GM10847 (cell line): ENCODE measurements around the gene PAQR7.

ENCODE experiments used
- POLR2A ChIP-seq: IDR thresholded peaks from 2 replicates; pipeline ENCODE4 v1.6.1; 2011; ENCODE audit not compliant: insufficient read length; ENCODE audit errors: extremely low read depth

The PAQR7 gene

DNA sequence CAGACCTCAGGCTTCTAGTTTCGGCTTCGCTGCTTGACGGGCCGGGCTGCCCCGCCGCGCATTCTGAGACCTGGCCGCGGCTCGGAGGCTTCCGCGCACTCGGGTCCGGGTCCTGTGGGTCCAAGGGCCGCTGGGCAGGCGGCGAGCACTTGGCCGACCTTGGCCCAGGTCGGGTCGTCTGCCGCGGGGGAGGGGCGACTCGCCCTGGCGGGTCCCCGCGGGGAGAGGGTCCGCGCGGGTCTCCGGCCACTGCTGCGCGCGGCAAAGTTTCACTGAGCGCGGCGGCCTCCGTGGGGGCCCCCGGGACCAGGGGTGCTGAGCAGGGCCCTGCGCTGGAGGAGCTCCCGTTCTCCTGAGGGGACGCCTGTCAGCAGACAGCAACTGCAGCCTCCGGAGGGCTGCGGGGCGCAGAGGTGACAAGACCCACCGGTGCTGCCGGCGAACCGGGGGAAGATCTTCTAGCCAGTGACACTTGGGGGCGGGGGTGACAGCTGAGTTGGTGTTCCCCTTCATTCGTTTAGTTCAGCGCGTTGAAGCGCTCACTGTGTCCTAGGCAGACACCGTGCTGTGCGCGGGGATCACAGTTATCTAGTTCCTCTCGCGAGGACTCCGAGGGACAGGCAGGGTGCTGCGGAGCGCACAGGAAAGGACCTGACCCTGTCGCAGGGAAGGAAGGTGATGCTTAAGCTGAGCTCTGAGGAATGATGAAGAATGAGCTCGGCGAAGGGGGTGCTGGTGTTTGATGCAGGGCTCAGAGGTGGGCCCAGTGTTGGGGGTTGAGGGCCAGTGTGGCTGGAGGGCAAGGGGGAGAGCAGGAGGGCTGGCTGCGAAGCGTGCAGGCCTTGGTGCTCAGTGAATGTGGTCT is 55.0 kb downstream of the PAQR7 start:
- peak; percentile 46 for TF ChIP-seq POLR2A

- TF ChIP-seq POLR2A, result peak; percentile 84
Observed at GRCh38 chr1:25819491-25820246, 55.8 kb downstream of the PAQR7 start, which contains the start of gene MTFR1L. Gene MTFR1L (plus strand): TSS chr1:25819954. CDS start chr1:25823105, 3,151 bp downstream.

DNA sequence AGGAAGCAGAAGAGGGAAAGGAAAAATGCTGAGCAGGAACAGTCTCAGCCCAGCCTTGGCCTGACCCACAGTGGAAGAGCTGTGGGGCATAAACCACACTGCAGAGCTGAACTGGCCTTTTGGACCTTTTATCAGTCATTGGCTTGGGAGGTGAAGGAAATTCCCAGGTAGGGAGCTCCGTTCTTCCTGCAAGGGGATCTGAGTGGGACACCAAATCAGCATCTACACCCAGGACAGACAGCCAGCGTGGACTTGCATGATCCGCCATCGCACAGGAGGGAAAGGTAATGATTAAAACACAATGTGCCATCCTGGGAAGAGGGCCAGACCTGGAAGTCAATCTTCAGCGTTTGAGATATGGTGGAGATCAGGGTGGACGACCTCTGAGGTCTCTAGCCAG is 56.9 kb downstream of the PAQR7 start:
- TF ChIP-seq POLR2A, result no peak

- TF ChIP-seq POLR2A, result no peak
Observed at GRCh38 chr1:25817840-25818501, 57.5 kb downstream of the PAQR7 start.

- no peak for TF ChIP-seq POLR2A
Observed at GRCh38 chr1:25816112-25816718, 59.3 kb downstream of the PAQR7 start.

- no peak for TF ChIP-seq POLR2A
Observed at GRCh38 chr1:25815208-25816111, 60.0 kb downstream of the PAQR7 start.

DNA sequence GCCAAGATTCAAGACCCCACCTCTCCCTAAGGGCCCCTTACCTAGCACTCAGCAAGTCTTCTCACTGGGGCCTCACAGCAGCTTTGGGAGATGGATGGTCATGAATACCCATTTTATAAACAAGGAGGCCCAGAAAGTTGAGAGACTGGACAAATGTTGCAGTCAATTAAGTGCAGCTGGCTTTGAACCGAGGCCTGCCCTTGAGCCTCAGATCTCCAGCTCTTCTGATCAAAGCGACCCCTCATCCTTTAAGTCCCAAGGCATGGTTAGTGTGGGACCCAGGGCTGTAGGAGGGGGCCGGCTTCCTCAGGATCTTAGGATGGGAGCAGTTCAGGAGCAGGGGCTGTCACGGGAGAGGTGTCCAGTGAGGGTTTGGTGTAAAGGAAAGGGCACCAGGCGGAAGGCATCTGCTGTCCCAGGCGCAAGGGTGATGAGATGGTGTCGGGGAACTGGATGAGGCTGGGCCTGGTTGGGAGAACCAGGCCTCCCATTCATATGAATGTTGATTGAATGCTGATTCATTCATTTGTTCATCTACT is 60.9 kb downstream of the PAQR7 start:
- no peak for TF ChIP-seq POLR2A

DNA sequence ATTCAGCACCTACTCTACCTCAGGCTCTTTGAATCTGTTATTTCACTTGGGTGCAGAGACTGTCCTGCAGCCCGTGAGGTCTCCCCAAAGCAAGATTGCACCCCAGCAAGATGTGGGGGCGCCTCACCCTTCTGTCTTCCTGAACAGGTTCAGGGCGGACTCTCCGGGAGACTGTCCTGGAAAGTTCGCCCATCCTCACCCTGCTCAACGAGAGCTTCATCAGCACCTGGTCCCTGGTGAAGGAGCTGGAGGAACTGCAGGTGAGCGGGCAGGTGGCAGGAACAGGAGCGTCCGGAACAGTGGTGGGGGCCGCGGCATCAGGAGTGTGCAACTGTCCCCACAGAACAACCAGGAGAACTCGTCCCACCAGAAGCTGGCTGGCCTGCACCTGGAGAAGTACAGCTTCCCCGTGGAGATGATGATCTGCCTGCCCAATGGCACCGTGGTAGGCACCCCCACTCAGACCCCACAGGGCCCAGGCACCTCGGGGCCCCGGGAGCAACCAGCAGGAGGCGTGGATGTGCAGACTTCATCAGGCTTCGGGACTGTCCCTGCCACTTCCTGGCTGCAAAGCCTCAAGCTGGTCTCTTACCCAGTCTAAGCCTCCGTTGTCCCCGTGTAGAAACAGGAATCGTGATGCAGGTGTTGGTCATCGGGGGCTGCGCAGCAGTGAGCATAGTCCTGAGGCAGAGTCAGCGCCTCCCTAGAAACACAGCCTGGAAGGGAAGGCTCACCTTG is 61.6 kb downstream of the PAQR7 start:
- no peak for TF ChIP-seq POLR2A

- TF ChIP-seq POLR2A, result no peak
Observed at GRCh38 chr1:25813071-25813733, 62.3 kb downstream of the PAQR7 start.
